HepG2 (cell line): Measurements from ENCODE around the gene A3GALT2. TPM values are rescaled to one million over a fixed set of nuclear protein-coding genes. Genes with fewer than 3 reads are reported as not detected.
A peak's percentile ranks its signal among the peaks of the same experiment; 100 is the strongest.

ENCODE experiments used
- ATAC-seq: fragments of 200-7000 bp; cut with Tn5 transposase; 3 replicates; pipeline ENCODE4 v1.9.1; 2020; ENCODE audit warnings: mild to moderate bottlenecking, moderate library complexity
- BruUV-seq: library from RNA; stranded (reverse); fragments of 400-500 nt; replicated peaks from 2 replicates; lab custom pipeline; 2021; lab: Mats Ljungman, UMichigan
- CTCF ChIA-PET: fragments of 300-600 bp; formaldehyde crosslinking; extraction: SDS; loops from one replicate; lab custom pipeline; 2021; ENCODE audit warnings: low total read pairs, inconsistent platforms, low intra/inter-chr PET ratio; lab: Yijun Ruan, JAX
- POLR2A ChIA-PET: fragments of 350-600 bp; sonication (Branson Sonifier 250); formaldehyde crosslinking; loops from one replicate; lab custom pipeline; 2020; ENCODE audit warnings: antibody characterized with exemption, inconsistent platforms; lab: Yijun Ruan, JAX
- DNase-seq: peaks from one replicate; pipeline ENCODE4 v3.0.0-alpha.2; 2015; ENCODE audit warnings: low spot score
- FAIRE-seq: peaks from 3 replicates; lab custom pipeline; 2011; peaks lifted over from hg19 to GRCh38; lab: Jason Lieb, UNC
- H2AFZ ChIP-seq: one replicate; pipeline ENCODE4 v1.6.1; 2011; ENCODE audit warnings: low read length, inconsistent platforms
- H3K27ac ChIP-seq: fragments of 300-600 bp; 3 replicates; pipeline ENCODE4 v1.8.0; 2011; ENCODE audit warnings: mixed run types, mild to moderate bottlenecking, mixed read lengths, low read length, inconsistent platforms; ENCODE audit not compliant: insufficient read depth; ENCODE audit errors: extremely low read length
- H3K27me3 ChIP-seq, 2 experiments: fragments of 200-600 bp in 1 of 2; 2 replicates in 1 of 2; 3 replicates in 1 of 2; pipeline versions ENCODE4 v1.6.0 to v1.8.0; 2011; ENCODE audit warnings: low read length in 2 of 2, mild to moderate bottlenecking in 2 of 2, moderate library complexity in 2 of 2, inconsistent platforms in 1 of 2; ENCODE audit not compliant: insufficient read depth in 2 of 2, control insufficient read depth in 1 of 2
- H3K36me3 ChIP-seq, 2 experiments: fragments of 200-600 bp in 1 of 2; replicated peaks in 1 of 2; 2 replicates in 1 of 2; 3 replicates in 1 of 2; pipeline versions ENCODE4 v1.5.1 to v1.8.0; 2011; ENCODE audit warnings: low read length in 2 of 2, inconsistent platforms in 1 of 2; ENCODE audit not compliant: insufficient read depth in 2 of 2, control insufficient read depth in 1 of 2
- H3K4me1 ChIP-seq: 2 replicates; pipeline ENCODE4 v1.5.1; 2012; ENCODE audit warnings: low read length, inconsistent platforms; ENCODE audit not compliant: insufficient read depth
- H3K4me2 ChIP-seq: 2 replicates; pipeline ENCODE4 v1.6.0; 2011; ENCODE audit warnings: low read depth, low read length, inconsistent platforms
- H3K4me3 ChIP-seq, 3 experiments: fragments of 200-600 bp in 1 of 3; sonication (generic), shearing (Covaris generic) in 1 of 3; replicated peaks in 1 of 3; 2 replicates each; pipeline ENCODE4 v1.5.1; 2011 to 2016; ENCODE audit warnings: low read length in 3 of 3, inconsistent platforms in 2 of 3, low read depth in 2 of 3, mild to moderate bottlenecking in 2 of 3, control low read depth in 1 of 3, mixed read lengths in 1 of 3; ENCODE audit not compliant: insufficient read depth in 1 of 3
- H3K79me2 ChIP-seq: one replicate; pipeline ENCODE4 v1.6.1; 2011; ENCODE audit warnings: low read length, inconsistent platforms; ENCODE audit not compliant: insufficient read depth
- H3K9ac ChIP-seq: 2 replicates; pipeline ENCODE4 v1.6.0; 2011; ENCODE audit warnings: mild to moderate bottlenecking, low read depth, low read length, inconsistent platforms; ENCODE audit not compliant: insufficient read depth
- H3K9me3 ChIP-seq: 2 replicates; pipeline ENCODE4 v1.5.1; 2012; ENCODE audit warnings: mild to moderate bottlenecking, low read length
- H4K20me1 ChIP-seq: 2 replicates; pipeline ENCODE4 v1.6.0; 2011; ENCODE audit warnings: inconsistent platforms, mild to moderate bottlenecking, low read length, moderate library complexity; ENCODE audit not compliant: insufficient read depth
- BCL6 ChIP-seq: IDR thresholded peaks from 2 replicates; pipeline ENCODE4 v1.6.1; 2016; ENCODE audit warnings: missing genetic modification reagents, missing compliant biosample characterization
- CREB3 ChIP-seq: sonication (generic); formaldehyde crosslinking; IDR thresholded peaks from 2 replicates; pipeline ENCODE4 v1.5.0; 2020; ENCODE audit warnings: missing genetic modification reagents
- HDAC2 ChIP-seq: sonication (generic); formaldehyde crosslinking; IDR thresholded peaks from 2 replicates; pipeline ENCODE4 v1.4.0; 2020; ENCODE audit warnings: missing genetic modification reagents
- KLF16 ChIP-seq, 2 experiments: sonication (generic) in 1 of 2; formaldehyde crosslinking in 1 of 2; IDR thresholded peaks; 2 replicates each; pipeline versions ENCODE4 v1.6.1 to v1.8.0; 2016 to 2023; ENCODE audit warnings: missing genetic modification reagents in 2 of 2, missing compliant biosample characterization in 1 of 2
- MAX ChIP-seq: IDR thresholded peaks from 2 replicates; pipeline ENCODE4 v1.6.1; 2012; ENCODE audit warnings: inconsistent platforms
- MTA1 ChIP-seq: sonication (generic); formaldehyde crosslinking; IDR thresholded peaks from 2 replicates; pipeline ENCODE4 v1.4.0; 2020; ENCODE audit warnings: missing genetic modification reagents, mild to moderate bottlenecking, borderline replicate concordance
- PCBP1 ChIP-seq: fragments of 200-400 bp; formaldehyde crosslinking; IDR thresholded peaks from 2 replicates; pipeline ENCODE4 v1.6.1; 2017; ENCODE audit warnings: mild to moderate bottlenecking, low read depth, low read length, borderline replicate concordance
- TEAD3 ChIP-seq: optimal IDR thresholded peaks from 2 replicates; pipeline ENCODE3; 2016; ENCODE audit warnings: borderline replicate concordance
- XRCC5 ChIP-seq: fragments of 200-400 bp; formaldehyde crosslinking; optimal IDR thresholded peaks from 2 replicates; pipeline ENCODE3; 2017; ENCODE audit warnings: mild to moderate bottlenecking, low read length
- ZBTB4 ChIP-seq: sonication (generic); formaldehyde crosslinking; IDR thresholded peaks from 2 replicates; pipeline ENCODE4 v1.4.0; 2020; ENCODE audit warnings: missing genetic modification reagents, mild to moderate bottlenecking, borderline replicate concordance
- ZNF577 ChIP-seq: sonication (generic); formaldehyde crosslinking; IDR thresholded peaks from 2 replicates; pipeline ENCODE4 v1.4.0; 2020; ENCODE audit warnings: mild to moderate bottlenecking, low read depth, missing genetic modification reagents, borderline replicate concordance
- ZNF614 ChIP-seq: IDR thresholded peaks from 2 replicates; pipeline ENCODE4 v1.6.1; 2018; ENCODE audit warnings: missing biosample characterization, missing genetic modification reagents, inconsistent platforms, borderline replicate concordance
- ZNF660 ChIP-seq: sonication (generic); formaldehyde crosslinking; IDR thresholded peaks from 2 replicates; pipeline ENCODE4 v1.5.1; 2020; ENCODE audit warnings: mild to moderate bottlenecking, low read depth, missing genetic modification reagents, borderline replicate concordance
- WGBS: methylation state at CpG from one replicate; pipeline ENCODE4 v1.1.6; 2017; ENCODE audit warnings: low lambda C conversion rate; 5-methylcytosine and 5-hydroxymethylcytosine counted together
- in situ Hi-C: cut with HindIII; loops from 2 replicates; pipeline ENCODE4 v1.10.0; 2017; ENCODE audit warnings: low pct_unique_long_range_greater_than_20kb; ENCODE audit not compliant: extremely low pct_ligation_motif_present
- intact Hi-C: fragments of 100-400 bp; cut with micrococcal nuclease; formaldehyde crosslinking; loops from one replicate; pipeline ENCODE4 v1.10.0; 2022; ENCODE audit not compliant: unreplicated experiment
- polyA plus RNA-seq, 8 experiments: library from polyadenylated mRNA; depleted of rRNA in 3 of 8; stranded (reverse) in 7 of 8; unstranded in 1 of 8; fragments of >200 nt; fragmentation: Illumina TruSeq in 4 of 8; extraction: Trizol in 4 of 8; gene quantifications; 2 replicates each; pipeline versions ENCODE4 v1.2.1 to v1.2.3, GENCODE V29; 2011 to 2016; ENCODE audit warnings: low read depth in 4 of 8, missing spikeins in 1 of 8, mixed read lengths in 1 of 8; ENCODE audit not compliant: insufficient read depth in 1 of 8
- total RNA-seq, 5 experiments: library from RNA; depleted of rRNA; stranded (reverse); fragments of >200 nt; fragmentation: Illumina TruSeq; extraction: Trizol; gene quantifications; 2 replicates each; pipeline ENCODE4 v1.2.3, GENCODE V29; 2016; ENCODE audit warnings: low read depth in 1 of 5

The A3GALT2 gene
- total and polyA plus RNA-seq, 2 of the 13 experiments (the other 11 are each of a cell fraction or from before 2014, with no cell fraction given), result not detected

- no peaks in the 10 kb centered on the region for H3K9me3 ChIP-seq
- POLR2A ChIA-PET, result interaction anchor here (1.3 to 1.7 kb wide), 2 partner anchors 8 to 13 kb away, joined by 6 to 7 read pairs; no protein-coding TSS in a partner anchor
- no peak overlapping the region for H2AFZ ChIP-seq
- ATAC-seq, result peak; percentile 85
- in situ Hi-C loops, result no loop called here
- FAIRE-seq, result peak; percentile 37
- intact Hi-C loops, result loop anchor here (1.0 kb wide), 1 partner anchor 8 kb away; no protein-coding TSS in a partner anchor
- H3K4me3 ChIP-seq, result no peak overlapping the region
- no peaks in the 10 kb centered on the region for H3K27me3 ChIP-seq
- peak; percentile 84 for DNase-seq
- no TSS peak for BruUV-seq
- peak overlapping the region; percentile 37; the same call in 1 of the 2 replicates for H3K9ac ChIP-seq
- peak overlapping the region; percentile 44 for H3K27ac ChIP-seq
- CTCF ChIA-PET, result no interaction called here
- peaks cover 65% of the 10 kb centered on the region for H3K4me1 ChIP-seq
- WGBS, result 38% methylated on average over 17 of the region's 17 CpGs
- peak overlapping the region; percentile 38 for H3K4me2 ChIP-seq
- peaks cover 81% of the 10 kb centered on the region for H4K20me1 ChIP-seq
- H3K79me2 ChIP-seq, result peaks cover 57% of the 10 kb centered on the region
- peaks cover 28 to 52% of the 10 kb centered on the region in 2 experiments for H3K36me3 ChIP-seq
- TF ChIP-seq TEAD3 (CRISPR knock-in tag) (peak; percentile 46), PCBP1 (no peak), HDAC2 (peak; percentile 46; the same call in 1 of the 2 replicates), BCL6 (peak; percentile 38; the same call in 1 of the 2 replicates), ZNF614 (0 out of 2 replicates have a peak, but pooled peaks have one; percentile 18), MAX (peak; percentile 30; the same call in 1 of the 2 replicates), CREB3 (CRISPR knock-in tag) (no peak), ZNF660 (CRISPR knock-in tag) (no peak), KLF16 (CRISPR knock-in tag; IDR thresholded peaks at IDR 0.05) (0 out of 4 replicates have a peak, but pooled peaks of 1 of the 2 experiments have one; percentile 56), ZNF577 (no peak), XRCC5 (peak; percentile 41), MTA1 (CRISPR knock-in tag) (peak; percentile 35; the same call in 1 of the 2 replicates), ZBTB4 (CRISPR knock-in tag) (0 out of 2 replicates have a peak, but pooled peaks have one; percentile 28)
These were observed 13.2 kb upstream of the A3GALT2 start for GRCh38 chr1:33334081-33334552.
